Inflammatory macrophage treated with lipopolysaccharide for 4 hours (primary cell): Measurements from ENCODE around the gene SMYD3.

Source experiments
- DNase-seq: peaks from one replicate; pipeline ENCODE4 v3.0.0-alpha.2; 2020

SMYD3 gene

GRCh38 chr1:246160905-246161304 lies 346.2 kb downstream of the SMYD3 start:
- no peak for DNase-seq

- DNase-seq, result no peak
Measured at GRCh38 chr1:246160374-246160773, 346.7 kb downstream of the SMYD3 start.

- no peak for DNase-seq
Measured at GRCh38 chr1:246159279-246160227, 347.5 kb downstream of the SMYD3 start.

- no peak for DNase-seq
Measured at GRCh38 chr1:246158131-246158530, 348.9 kb downstream of the SMYD3 start.

- DNase-seq, result peak; percentile 73
Measured at GRCh38 chr1:246157516-246157915, 349.6 kb downstream of the SMYD3 start.

GRCh38 chr1:246156847-246157246 lies 350.2 kb downstream of the SMYD3 start:
- no peak for DNase-seq

GRCh38 chr1:246155923-246156322 lies 351.2 kb downstream of the SMYD3 start:
- DNase-seq, result no peak

- DNase-seq, result no peak
Measured at GRCh38 chr1:246153796-246154212, 353.3 kb downstream of the SMYD3 start.

- peak; percentile 55 for DNase-seq
Measured at GRCh38 chr1:246152986-246153431, 354.1 kb downstream of the SMYD3 start.

GRCh38 chr1:246151796-246152434 lies 355.2 kb downstream of the SMYD3 start:
- DNase-seq, result peak; percentile 11

GRCh38 chr1:246149543-246149942 lies 357.5 kb downstream of the SMYD3 start:
- no peak for DNase-seq

- no peak for DNase-seq
Measured at GRCh38 chr1:246147524-246148461, 359.3 kb downstream of the SMYD3 start.

- DNase-seq, result no peak
Measured at GRCh38 chr1:246146804-246147523, 360.1 kb downstream of the SMYD3 start.

GRCh38 chr1:246145900-246146299 lies 361.2 kb downstream of the SMYD3 start:
- DNase-seq, result no peak

- no peak for DNase-seq
Measured at GRCh38 chr1:246144931-246145330, 362.1 kb downstream of the SMYD3 start.

- DNase-seq, result no peak
Measured at GRCh38 chr1:246142320-246142893, 364.7 kb downstream of the SMYD3 start.

GRCh38 chr1:246141306-246141705 lies 365.8 kb downstream of the SMYD3 start:
- no peak for DNase-seq

- DNase-seq, result no peak
Measured at GRCh38 chr1:246139745-246140182, 367.3 kb downstream of the SMYD3 start.

GRCh38 chr1:246138781-246139180 lies 368.3 kb downstream of the SMYD3 start:
- no peak for DNase-seq

GRCh38 chr1:246136477-246136876 lies 370.6 kb downstream of the SMYD3 start:
- no peak for DNase-seq

GRCh38 chr1:246134789-246135188 lies 372.3 kb downstream of the SMYD3 start:
- DNase-seq, result no peak

- no peak for DNase-seq
Measured at GRCh38 chr1:246131095-246131494, 376.0 kb downstream of the SMYD3 start.
